ENCODE measurements around the gene PXMP4.

PXMP4 gene

GRCh38 chr20:33689493-33689892 is 30.6 kb downstream of the PXMP4 start:
- no peak for DNase-seq (ENCODE audit: low spot score)
- no peak for TF ChIP-seq CTCF (IDR thresholded peaks at IDR 0.05; ENCODE audit: borderline replicate concordance, control extremely low read depth, extremely low read depth, insufficient read depth, missing control alignments)
- in situ Hi-C loops (cut with MboI; ENCODE audit: low sequenced_read_pairs, unreplicated experiment), result no loop called here

- in situ Hi-C loops (cut with MboI; ENCODE audit: low sequenced_read_pairs, unreplicated experiment), result no loop called here
- DNase-seq (ENCODE audit: low spot score), result no peak
- TF ChIP-seq CTCF (IDR thresholded peaks at IDR 0.05; ENCODE audit: borderline replicate concordance, control extremely low read depth, extremely low read depth, insufficient read depth, missing control alignments), result no peak
Observed at GRCh38 chr20:33688938-33689424, 31.1 kb downstream of the PXMP4 start.

GRCh38 chr20:33687993-33688937 is 31.8 kb downstream of the PXMP4 start:
- in situ Hi-C loops (cut with MboI; ENCODE audit: low sequenced_read_pairs, unreplicated experiment), result no loop called here
- DNase-seq (ENCODE audit: low spot score), result no peak
- TF ChIP-seq CTCF (IDR thresholded peaks at IDR 0.05; ENCODE audit: borderline replicate concordance, control extremely low read depth, extremely low read depth, insufficient read depth, missing control alignments), result no peak

- no peak for DNase-seq (ENCODE audit: low spot score)
- in situ Hi-C loops (cut with MboI; ENCODE audit: low sequenced_read_pairs, unreplicated experiment), result no loop called here
- no peak for TF ChIP-seq CTCF (IDR thresholded peaks at IDR 0.05; ENCODE audit: borderline replicate concordance, control extremely low read depth, extremely low read depth, insufficient read depth, missing control alignments)
Observed at GRCh38 chr20:33687370-33687915, 32.7 kb downstream of the PXMP4 start.

GRCh38 chr20:33686984-33687366 is 33.1 kb downstream of the PXMP4 start:
- no peak for TF ChIP-seq CTCF (IDR thresholded peaks at IDR 0.05; ENCODE audit: borderline replicate concordance, control extremely low read depth, extremely low read depth, insufficient read depth, missing control alignments)
- in situ Hi-C loops (cut with MboI; ENCODE audit: low sequenced_read_pairs, unreplicated experiment), result no loop called here
- DNase-seq (ENCODE audit: low spot score), result no peak

- in situ Hi-C loops (cut with MboI; ENCODE audit: low sequenced_read_pairs, unreplicated experiment), result no loop called here
- DNase-seq (ENCODE audit: low spot score), result peak; percentile 99
- peak; percentile 24 for TF ChIP-seq CTCF (IDR thresholded peaks at IDR 0.05; ENCODE audit: borderline replicate concordance, control extremely low read depth, extremely low read depth, insufficient read depth, missing control alignments)
Observed at GRCh38 chr20:33686100-33686983, 33.8 kb downstream of the PXMP4 start, which contains the start of gene E2F1. TSS of gene E2F1 (minus strand) at chr20:33686385. CDS start at chr20:33686264, 121 bp downstream.
